Hepatocyte (in vitro differentiated cells): ENCODE results near the gene LDLRAD4. TPM values are rescaled to one million over a fixed set of nuclear protein-coding genes. Genes with fewer than 3 reads are reported as not detected.

Experiments used
- DNase-seq: peaks from one replicate; pipeline ENCODE4 v3.0.0-alpha.2; 2016; ENCODE audit warnings: low spot score
- H2AFZ ChIP-seq: fragments of 200-600 bp; sonication (generic); 2 replicates; pipeline ENCODE4 v1.6.0; 2016; ENCODE audit warnings: antibody characterized with exemption, mild to moderate bottlenecking
- H3K27ac ChIP-seq: fragments of 200-600 bp; sonication (generic); 2 replicates; pipeline ENCODE4 v1.5.1; 2016; ENCODE audit warnings: mild to moderate bottlenecking
- H3K27me3 ChIP-seq: fragments of 200-600 bp; sonication (generic); 2 replicates; pipeline ENCODE4 v1.6.1; 2016
- H3K36me3 ChIP-seq: fragments of 200-600 bp; sonication (generic); replicated peaks from 2 replicates; pipeline ENCODE4 v1.5.1; 2016; ENCODE audit warnings: low read depth; ENCODE audit not compliant: insufficient read depth
- H3K4me1 ChIP-seq: fragments of 200-600 bp; sonication (generic); 2 replicates; pipeline ENCODE4 v1.5.1; 2016; ENCODE audit warnings: mild to moderate bottlenecking, moderate library complexity; ENCODE audit not compliant: insufficient read depth
- H3K4me2 ChIP-seq: fragments of 200-600 bp; sonication (generic); 2 replicates; pipeline ENCODE4 v1.6.0; 2016
- H3K4me3 ChIP-seq: fragments of 200-600 bp; sonication (generic); 2 replicates; pipeline ENCODE4 v1.5.1; 2016; ENCODE audit warnings: mild to moderate bottlenecking
- H3K79me2 ChIP-seq: fragments of 200-600 bp; sonication (generic); 2 replicates; pipeline ENCODE4 v1.6.0; 2017; ENCODE audit warnings: mild to moderate bottlenecking
- H3K9me2 ChIP-seq: fragments of 200-600 bp; sonication (generic); replicated peaks from 2 replicates; pipeline ENCODE4 v1.6.0; 2017; ENCODE audit warnings: mild to moderate bottlenecking; ENCODE audit not compliant: insufficient read depth
- H3K9me3 ChIP-seq: fragments of 200-600 bp; sonication (generic); 2 replicates; pipeline ENCODE4 v1.5.1; 2016; ENCODE audit warnings: low read depth, mild to moderate bottlenecking
- H4K20me1 ChIP-seq: fragments of 200-600 bp; sonication (generic); 2 replicates; pipeline ENCODE4 v1.6.0; 2016; ENCODE audit warnings: mild to moderate bottlenecking; ENCODE audit not compliant: insufficient read depth, poor library complexity, severe bottlenecking
- CTCF ChIP-seq: fragments of 200-600 bp; sonication (generic); IDR thresholded peaks from 2 replicates; pipeline ENCODE4 v1.5.1; 2016; ENCODE audit warnings: antibody characterized with exemption, mild to moderate bottlenecking; ENCODE audit not compliant: poor library complexity
- EZH2 ChIP-seq: fragments of 200-600 bp; sonication (generic); IDR thresholded peaks from 2 replicates; pipeline ENCODE4 v1.6.1; 2016; ENCODE audit warnings: antibody characterized with exemption, mild to moderate bottlenecking, borderline replicate concordance
- EZH2phosphoT487 ChIP-seq: fragments of 200-600 bp; sonication (generic); IDR thresholded peaks from one replicate; pipeline ENCODE4 v1.6.1; 2018; ENCODE audit warnings: antibody characterized with exemption, mild to moderate bottlenecking, low read depth, moderate library complexity; ENCODE audit not compliant: unreplicated experiment, severe bottlenecking
- WGBS: methylation state at CpG from one replicate; pipeline ENCODE4 v1.1.6; 2016; ENCODE audit warnings: low lambda C conversion rate; ENCODE audit errors: missing lambda C conversion rate; 5-methylcytosine and 5-hydroxymethylcytosine counted together
- polyA plus RNA-seq: library from polyadenylated mRNA; unstranded; fragments of >200 nt; fragmentation: Nextera tagmentation; extraction: Ambion mirVana; gene quantifications from 2 replicates; pipeline ENCODE4 v1.2.1, GENCODE V29; 2016
- total RNA-seq: library from RNA; depleted of rRNA; stranded (reverse); fragments of >200 nt; gene quantifications from 2 replicates; pipeline ENCODE4 v1.2.3, GENCODE V29; 2014

The LDLRAD4 gene
- total and polyA plus RNA-seq, 2 experiments from 2014 or later, result 15.1 to 29.0 TPM

- Histone ChIP-seq H4K20me1 (no peaks in the 10 kb centered on the region), H3K9me2 (no peaks in the 10 kb centered on the region), H3K4me2 (no peak overlapping the region), H3K36me3 (no peaks in the 10 kb centered on the region), H3K27me3 (no peaks in the 10 kb centered on the region), H3K4me1 (peaks cover 8% of the 10 kb centered on the region), H2AFZ (no peak overlapping the region), H3K9me3 (no peaks in the 10 kb centered on the region), H3K4me3 (no peak overlapping the region), H3K79me2 (no peaks in the 10 kb centered on the region), H3K27ac (no peak overlapping the region)
- DNase-seq, result no peak
- WGBS, result 89% methylated on average over 6 of the region's 6 CpGs
- no peak for TF ChIP-seq EZH2
- no peak for TF ChIP-seq CTCF
- no peak for TF ChIP-seq EZH2phosphoT487
These were observed 258.7 kb downstream of the LDLRAD4 start for GRCh38 chr18:13477147-13477683.

- Histone ChIP-seq H4K20me1 (no peaks in the 10 kb centered on the region), H2AFZ (no peak overlapping the region), H3K4me3 (no peak overlapping the region), H3K27me3 (no peaks in the 10 kb centered on the region), H3K4me1 (no peaks in the 10 kb centered on the region), H3K9me3 (no peaks in the 10 kb centered on the region), H3K79me2 (no peaks in the 10 kb centered on the region), H3K4me2 (no peak overlapping the region), H3K27ac (no peak overlapping the region), H3K9me2 (no peaks in the 10 kb centered on the region), H3K36me3 (no peaks in the 10 kb centered on the region)
- no peak for TF ChIP-seq EZH2phosphoT487
- no peak for TF ChIP-seq EZH2
- no peak for TF ChIP-seq CTCF
- 85% methylated on average over 11 of the region's 11 CpGs for WGBS
- no peak for DNase-seq
These were observed 262.2 kb downstream of the LDLRAD4 start for GRCh38 chr18:13480571-13481255.

- DNase-seq, result no peak
- Histone ChIP-seq H2AFZ (no peak overlapping the region), H3K36me3 (no peaks in the 10 kb centered on the region), H3K9me3 (no peaks in the 10 kb centered on the region), H3K4me2 (no peak overlapping the region), H3K4me1 (no peaks in the 10 kb centered on the region), H3K4me3 (no peak overlapping the region), H3K9me2 (no peaks in the 10 kb centered on the region), H3K27ac (no peak overlapping the region), H3K27me3 (no peaks in the 10 kb centered on the region), H4K20me1 (no peaks in the 10 kb centered on the region), H3K79me2 (no peaks in the 10 kb centered on the region)
- WGBS, result 85% methylated on average over 11 of the region's 11 CpGs
- no peak for TF ChIP-seq CTCF
- no peak for TF ChIP-seq EZH2
- TF ChIP-seq EZH2phosphoT487, result no peak
These were observed 262.8 kb downstream of the LDLRAD4 start for GRCh38 chr18:13481331-13481730.
